Activated CD4-positive, alpha-beta T cell treated with anti-CD3 and anti-CD28 coated beads, Interleukin-2, amount 50 U/mL, for 4 hours (primary cell): ENCODE measurements around the gene CECR2.
"Not testable (repeated sequence)": the region's sequence is repeated elsewhere in the genome, so short reads cannot be mapped to it uniquely, and the experiment has no call there.

Experiments
- DNase-seq, 2 experiments: peaks; one replicate each; pipeline ENCODE4 v3.0.0-alpha.2; 2020

CECR2 gene

DNA sequence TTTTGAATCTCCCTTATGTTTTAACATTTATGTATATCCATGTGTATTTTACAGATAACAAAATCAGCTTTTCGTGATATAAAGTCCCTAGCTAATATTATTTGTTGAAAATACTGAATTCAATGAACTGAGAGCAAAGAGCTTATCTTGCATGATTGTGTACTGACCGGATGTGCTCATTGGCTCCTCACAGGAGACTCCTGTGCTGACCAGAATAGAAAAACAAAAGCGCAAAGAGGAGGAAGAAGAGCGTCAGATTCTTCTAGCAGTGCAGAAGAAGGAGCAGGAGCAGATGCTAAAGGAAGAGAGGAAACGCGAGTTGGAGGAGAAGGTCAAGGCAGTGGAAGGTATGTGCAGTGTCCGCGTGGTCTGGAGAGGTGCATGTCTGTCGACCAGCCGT, 154.7 kb downstream of the CECR2 start:
- no peak for DNase-seq

DNA sequence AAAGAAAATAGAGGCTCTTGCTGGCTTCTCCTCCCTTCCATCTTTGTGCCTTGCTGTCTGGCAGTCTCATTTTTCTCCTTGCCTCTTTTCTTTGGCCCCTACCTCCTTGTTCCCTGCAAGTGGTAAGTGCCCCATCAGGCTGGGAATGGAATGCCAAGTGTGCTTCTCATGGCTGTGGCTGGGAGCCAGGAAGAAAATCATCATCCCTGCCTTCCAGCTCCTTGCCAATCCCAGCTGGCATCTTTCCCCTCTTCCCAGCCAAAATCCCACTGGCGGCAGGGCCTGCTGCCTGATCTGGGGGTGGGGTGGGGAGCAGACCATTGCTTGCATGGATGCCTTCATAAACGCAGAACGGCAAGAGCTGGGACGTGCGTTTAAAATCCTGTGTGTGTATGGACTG, 167.0 kb downstream of the CECR2 start:
- DNase-seq: no peak

DNA sequence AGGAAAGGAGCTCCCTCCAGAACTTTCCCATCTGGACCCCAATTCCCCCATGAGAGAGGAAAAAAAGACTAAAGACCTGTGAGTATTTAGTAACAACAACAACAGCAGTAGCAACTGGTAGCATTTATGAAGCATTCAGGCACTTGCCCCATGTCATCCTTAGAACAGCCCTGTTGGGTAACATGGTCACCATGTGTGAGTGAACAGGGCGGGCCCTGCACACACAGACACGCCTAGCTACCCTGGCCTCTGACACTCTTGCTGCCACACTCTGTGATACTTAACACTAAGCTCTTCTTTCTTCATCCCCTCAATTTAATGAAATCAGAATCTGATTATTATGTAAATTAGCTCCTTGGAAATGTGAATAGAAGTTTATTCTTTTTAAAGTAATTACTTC, 167.9 kb downstream of the CECR2 start:
- no peak for DNase-seq

DNA sequence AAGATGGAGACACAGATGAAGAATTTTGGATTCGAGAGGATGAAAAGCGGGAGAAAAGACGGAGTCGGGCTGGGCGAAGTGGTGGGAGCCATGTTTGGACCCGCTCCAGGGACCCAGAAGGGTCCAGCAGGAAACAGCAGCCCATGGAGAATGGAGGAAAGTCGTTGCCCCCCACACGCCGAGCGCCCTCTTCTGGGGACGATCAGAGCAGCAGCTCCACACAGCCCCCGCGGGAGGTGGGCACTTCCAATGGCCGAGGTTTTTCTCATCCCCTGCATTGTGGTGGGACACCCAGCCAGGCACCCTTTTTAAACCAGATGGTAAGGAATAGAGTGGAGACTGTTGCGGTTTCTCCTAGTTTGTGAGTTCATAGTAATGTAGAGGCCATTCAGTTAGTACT, 171.2 kb downstream of the CECR2 start:
- no peak for DNase-seq

DNA sequence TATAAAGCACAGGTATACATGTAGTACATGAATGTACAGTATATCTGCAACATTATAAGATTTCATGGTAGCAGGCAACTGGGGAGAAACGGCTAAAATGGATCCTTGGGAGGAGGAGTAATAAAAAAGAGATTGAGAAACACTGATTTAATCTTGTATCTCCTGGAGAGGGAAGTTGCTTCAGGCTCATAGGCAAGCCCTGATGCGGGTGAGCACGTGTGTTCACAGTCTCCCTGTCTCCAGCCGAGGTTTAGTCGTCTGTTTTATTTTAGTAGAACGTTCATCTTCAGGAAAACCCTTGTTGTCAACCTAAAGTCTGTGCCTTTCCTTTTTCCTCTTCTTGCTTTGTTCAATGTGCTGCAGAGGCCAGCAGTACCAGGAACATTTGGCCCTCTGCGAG, 172.2 kb downstream of the CECR2 start:
- no peak for DNase-seq

DNA sequence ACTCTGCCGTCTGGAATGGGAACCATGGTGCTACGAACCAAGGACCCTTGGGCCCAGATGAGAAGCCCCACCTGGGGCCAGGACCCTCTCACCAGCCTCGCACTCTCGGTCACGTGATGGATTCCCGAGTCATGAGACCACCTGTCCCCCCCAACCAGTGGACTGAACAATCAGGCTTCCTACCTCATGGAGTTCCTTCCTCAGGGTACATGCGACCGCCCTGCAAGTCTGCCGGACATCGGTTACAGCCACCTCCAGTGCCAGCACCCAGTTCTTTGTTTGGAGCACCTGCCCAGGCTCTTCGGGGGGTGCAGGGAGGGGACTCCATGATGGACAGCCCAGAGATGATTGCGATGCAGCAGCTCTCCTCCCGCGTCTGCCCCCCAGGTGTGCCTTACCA, 173.2 kb downstream of the CECR2 start:
- DNase-seq: no peak

DNA sequence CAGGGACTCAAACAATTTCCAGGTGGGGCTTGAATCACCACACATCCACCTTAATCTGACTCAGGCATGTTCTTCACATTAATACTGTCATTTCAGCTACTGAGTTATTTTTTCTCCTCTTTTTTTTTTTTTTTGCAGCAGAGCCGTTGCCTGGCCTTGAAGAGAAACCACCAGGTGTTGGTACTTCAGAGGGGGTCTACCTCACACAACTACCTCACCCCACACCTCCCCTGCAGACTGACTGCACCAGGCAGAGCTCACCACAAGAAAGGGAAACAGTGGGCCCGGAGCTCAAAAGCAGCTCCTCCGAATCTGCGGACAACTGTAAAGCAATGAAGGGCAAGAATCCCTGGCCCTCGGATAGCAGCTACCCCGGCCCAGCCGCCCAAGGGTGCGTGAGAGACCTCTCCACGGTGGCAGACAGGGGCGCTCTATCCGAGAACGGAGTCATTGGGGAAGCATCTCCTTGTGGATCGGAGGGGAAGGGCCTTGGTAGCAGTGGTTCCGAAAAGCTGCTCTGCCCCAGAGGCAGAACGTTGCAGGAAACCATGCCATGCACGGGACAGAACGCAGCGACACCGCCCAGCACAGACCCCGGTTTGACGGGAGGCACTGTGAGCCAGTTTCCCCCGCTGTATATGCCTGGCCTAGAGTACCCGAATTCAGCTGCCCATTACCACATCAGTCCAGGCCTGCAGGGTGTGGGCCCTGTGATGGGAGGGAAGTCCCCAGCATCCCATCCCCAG, 178.9 kb downstream of the CECR2 start:
- no peak for DNase-seq

DNA sequence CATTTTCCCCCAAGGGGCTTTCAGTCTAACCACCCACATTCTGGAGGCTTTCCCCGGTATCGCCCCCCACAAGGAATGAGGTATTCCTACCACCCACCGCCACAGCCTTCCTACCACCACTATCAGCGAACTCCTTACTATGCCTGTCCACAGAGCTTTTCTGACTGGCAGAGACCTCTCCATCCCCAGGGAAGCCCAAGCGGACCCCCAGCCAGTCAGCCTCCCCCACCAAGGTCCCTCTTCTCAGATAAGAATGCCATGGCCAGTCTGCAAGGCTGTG, 179.4 kb downstream of the CECR2 start:
- DNase-seq: no peak

DNA sequence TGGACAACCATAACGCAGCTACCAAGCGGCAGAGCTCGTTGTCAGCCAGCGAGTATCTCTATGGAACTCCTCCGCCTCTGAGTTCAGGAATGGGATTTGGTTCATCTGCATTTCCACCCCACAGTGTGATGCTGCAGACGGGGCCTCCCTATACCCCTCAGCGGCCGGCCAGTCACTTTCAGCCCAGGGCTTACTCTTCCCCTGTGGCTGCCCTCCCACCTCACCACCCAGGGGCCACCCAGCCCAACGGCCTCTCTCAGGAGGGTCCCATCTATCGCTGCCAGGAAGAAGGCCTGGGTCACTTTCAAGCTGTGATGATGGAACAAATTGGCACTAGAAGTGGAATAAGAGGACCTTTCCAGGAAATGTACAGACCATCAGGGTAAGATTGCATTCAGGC, 179.9 kb downstream of the CECR2 start:
- no peak for DNase-seq

DNA sequence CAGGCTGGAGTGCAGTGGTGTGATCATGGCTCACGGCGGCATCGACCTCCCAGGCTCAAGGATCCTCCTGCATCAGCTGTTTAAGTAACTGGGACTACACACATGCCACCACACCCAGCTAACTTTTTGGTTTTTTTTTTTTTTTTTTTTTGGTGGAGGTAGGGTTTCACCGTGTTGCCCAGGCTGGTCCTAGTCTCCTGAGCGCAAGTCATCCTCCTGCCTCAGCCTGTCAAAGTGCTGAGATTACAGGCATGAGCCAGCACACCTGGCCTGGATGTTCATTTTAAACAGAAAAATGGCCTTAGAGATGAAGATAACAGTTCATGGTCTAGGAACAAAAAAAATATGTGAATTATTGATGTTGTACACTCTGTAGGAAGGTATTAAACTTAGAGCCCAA, 180.4 kb downstream of the CECR2 start:
- DNase-seq: no peak

DNA sequence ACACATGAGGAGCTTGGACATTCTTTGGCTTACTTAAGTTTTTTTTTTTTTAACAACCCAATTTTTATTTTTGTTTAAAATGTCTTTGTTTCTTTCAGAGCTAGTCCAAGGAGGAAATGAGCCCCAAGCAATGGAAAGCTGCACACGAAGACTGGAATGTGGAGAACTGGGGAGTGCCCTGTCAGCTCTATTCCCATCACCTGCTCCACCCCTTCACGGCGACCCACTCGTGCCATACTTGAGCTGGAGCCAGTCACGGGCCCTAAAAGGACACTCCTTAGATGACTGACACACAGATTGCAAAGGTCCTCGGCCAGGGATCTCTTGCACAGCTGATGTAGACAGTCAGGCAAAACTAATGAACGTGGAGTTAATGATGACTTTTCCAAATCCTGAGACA, 183.5 kb downstream of the CECR2 start:
- DNase-seq: no peak

DNA sequence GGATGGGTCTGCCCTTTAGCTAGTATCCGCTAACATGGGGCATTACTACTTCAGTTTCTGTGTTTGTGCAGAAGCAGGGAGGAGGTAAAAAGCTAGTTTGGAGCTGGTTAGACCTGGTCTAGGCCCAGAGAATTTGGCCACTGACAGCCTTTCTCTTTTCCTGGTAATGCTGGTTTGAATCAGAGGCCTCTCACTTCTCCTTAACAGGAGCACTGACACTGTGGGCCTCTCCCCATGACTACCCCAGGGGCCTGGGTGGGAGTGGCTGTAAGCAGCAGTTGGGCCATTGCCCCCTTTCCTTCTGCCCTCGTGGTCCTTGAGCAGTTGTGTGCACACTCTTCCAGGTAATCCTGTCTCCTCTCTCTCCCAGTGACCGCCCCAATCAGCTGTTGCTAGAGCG, 185.6 kb downstream of the CECR2 start:
- DNase-seq: no peak

DNA sequence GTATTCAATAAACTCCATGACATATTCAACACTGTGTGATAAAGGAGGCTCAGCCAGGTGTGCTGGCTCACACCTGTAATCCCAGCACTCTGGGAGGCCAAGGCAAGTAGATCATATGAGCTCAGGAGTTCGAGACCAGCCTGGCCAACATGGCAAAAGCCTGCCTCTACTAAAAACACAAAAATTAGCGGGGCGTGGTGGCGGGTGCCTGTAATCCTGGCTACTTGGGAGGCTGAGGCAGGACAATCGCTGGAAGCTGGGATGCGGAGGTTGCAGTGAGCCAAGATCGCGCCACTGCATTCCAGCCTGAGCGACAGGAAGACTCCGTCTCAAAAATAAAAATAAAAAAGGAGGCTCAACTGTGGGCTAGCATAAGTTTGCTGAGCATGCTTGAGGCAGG, 189.9 kb downstream of the CECR2 start:
- no peak for DNase-seq

DNA sequence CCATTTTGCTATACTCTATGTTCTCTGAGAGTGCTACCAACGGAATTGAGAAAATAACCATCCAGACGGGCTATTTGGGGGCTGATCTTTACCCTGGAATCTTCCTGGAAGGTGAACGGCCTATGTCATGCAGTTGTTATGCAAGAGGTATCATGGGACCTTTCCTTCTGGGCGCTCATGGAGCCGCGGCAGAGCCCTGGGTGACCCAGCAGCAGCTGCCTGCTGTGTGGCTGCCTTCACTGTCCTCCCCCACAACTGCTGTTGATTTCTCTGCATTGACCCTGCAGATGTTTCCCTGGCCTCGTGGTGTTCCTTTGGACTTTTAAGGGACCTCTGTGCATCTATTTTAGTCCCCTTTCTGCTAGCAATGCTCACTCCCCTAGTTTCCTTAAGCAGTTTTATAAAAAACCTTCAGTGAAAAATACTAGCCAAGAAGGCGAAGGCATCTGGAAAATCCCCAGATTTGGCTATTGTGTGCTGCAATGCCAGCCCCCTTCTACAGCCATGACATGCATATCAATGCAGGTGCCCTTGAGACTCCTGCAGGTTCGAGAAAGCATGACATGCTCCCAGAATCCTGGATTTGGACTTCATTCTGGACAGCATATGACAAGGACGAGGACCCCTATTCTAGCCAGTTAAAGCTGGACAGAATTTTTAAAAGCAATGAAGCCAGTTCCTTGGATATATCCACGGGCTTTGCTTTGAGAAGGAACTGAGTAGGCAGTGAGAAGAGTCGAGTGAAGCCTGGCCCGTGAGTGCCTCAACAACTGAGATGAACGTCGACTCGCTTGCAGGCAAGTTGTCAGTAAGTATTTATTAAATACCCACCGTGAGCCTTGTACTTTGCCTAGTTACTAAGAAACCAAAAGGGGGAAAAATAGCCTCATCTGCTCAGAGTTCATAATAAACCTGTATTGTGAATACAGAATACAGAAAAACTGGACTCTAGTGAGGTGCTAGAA, 193.9 kb downstream of the CECR2 start, which contains the start of gene SLC25A18:
Gene SLC25A18, plus strand, starts transcription at position 593 of the 965 bp plus-strand sequence. CDS start 16,447 bp downstream, outside the sequence.
- no peak for DNase-seq

DNA sequence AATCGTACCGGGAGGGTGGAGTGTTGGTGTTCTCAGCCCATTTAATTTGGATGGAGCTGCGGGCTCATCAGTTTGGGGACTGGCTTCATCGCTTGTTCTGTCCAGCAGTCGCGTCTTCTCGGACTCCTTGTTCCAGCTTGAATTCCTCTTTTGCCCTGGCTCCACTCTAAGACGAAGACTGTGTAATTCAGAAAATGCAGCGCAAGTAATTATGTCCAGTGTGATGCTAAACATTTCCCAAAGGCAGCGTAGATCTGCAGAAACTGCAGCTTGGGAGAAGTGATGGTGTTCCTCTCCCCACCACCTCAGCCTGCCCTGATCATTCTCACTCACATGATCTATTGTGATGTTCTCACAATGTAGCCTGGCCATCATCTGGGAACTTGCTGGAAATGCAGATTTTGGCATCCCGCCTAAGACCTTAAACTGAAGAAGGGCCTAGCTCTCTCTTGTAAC, 194.7 kb downstream of the CECR2 start:
- no peak for DNase-seq

DNA sequence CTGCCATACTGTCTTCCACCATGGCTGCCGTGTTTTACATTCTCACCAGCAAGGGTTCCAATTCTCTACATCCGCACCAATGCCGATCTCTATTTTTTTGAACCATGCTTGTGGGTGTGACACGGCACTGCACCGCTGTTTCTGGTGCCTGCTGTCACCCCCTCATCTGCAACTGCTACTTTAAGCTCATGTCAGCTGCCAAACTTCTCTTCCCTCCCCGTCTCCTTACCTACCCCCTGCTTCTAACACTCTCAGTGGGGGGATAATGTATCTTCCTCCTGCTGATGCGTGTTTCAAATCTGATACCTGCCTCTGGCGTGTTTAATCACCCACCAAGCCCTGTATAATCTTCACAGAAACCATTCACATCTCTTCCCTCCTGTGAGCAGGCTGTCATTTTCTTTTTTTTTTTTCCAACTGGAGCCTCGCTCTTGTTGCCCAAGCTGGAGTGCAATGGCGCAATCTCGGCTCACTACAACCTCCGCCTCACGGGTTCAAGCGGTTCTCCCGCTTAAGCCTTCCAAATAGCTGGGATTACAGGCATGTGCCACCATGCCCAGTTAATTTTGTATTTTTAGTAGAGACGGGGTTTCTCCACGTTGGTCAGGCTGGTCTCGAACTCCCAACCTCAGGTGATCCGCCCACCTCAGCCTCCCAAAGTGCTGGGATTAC, 196.9 kb downstream of the CECR2 start:
- not testable (repeated sequence) for DNase-seq

DNA sequence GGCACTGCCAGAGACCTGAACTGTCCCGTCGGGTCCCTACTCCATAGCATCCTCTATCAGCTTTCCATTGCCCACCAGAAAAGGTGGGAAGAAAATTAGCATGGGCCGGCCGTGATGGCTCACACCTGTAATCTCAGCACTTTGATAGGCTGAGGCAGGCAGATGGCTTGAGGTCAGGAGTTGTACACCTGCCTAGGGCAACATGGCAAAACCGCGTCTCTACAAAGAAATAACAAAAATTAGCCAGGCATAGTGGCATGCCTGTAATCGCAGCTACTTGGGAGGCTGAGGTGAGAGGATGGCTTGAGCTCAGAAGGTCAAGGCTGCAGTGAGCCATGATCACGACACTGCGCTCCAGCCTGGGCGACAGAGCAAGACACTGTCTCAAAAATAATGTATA, 197.5 kb downstream of the CECR2 start:
- DNase-seq: no peak

DNA sequence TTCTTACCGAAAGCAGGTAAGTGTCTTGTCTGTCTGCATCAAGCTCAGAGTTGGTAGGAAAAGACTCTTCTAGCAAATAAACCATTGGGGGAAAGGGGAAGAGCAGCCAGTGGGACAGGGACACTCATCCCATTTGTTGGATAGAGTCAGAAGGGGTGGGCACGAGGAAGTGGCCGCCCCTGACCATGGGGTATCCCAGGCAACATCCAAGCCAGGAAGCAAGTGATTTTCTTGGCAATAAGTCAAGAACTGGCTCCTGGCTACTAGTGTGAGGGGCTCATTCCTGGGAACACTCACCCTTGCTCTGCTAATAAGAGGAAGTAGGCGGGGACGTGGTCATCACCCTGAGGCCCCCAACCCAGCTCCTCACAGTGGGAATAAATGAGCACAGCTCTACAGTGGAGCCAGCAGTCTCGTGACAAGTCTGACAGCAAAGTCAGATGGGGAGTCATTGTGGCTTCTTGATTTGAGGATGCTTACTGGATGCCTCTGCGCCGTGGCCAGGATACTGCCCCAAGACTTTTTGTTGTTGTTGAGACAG, 200.8 kb downstream of the CECR2 start:
- DNase-seq: no peak

DNA sequence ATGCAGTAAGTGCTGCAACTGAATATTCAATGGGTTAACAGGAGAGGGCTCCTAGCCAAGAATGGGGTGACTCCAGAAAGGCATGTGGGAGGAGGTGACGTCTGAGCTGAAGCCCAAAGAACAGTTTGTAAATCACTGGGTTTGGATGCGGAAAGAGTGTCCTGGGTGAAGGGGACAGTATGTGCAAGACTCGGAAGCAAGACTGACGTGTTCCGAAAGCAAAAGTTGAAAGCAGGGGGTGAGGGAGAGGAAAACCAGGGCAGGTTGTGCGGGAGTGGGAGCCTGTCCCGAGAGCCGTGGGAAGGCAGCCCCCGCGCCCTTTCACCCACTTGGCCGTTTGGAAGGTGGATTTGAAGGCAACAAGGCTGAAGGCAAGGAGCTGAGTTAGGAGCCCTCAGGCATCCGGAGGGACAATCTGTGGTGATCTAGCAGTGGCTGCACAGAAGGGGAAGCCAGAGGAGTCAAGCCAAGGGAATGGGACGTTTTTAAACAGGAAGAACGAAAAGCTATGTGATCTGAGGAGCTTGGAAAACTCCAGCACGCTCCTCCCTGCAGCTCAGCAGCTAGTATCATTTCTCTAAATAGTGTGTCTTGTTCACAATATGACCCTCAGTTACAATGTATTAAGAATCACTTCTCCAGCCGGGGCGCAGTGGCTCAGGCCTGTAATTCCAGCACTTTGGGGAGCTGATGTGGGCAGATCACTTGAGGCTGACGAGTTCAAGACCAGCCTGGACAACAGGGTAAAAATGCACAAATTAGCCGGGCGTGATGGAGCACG, 201.8 kb downstream of the CECR2 start:
- DNase-seq: no peak

DNA sequence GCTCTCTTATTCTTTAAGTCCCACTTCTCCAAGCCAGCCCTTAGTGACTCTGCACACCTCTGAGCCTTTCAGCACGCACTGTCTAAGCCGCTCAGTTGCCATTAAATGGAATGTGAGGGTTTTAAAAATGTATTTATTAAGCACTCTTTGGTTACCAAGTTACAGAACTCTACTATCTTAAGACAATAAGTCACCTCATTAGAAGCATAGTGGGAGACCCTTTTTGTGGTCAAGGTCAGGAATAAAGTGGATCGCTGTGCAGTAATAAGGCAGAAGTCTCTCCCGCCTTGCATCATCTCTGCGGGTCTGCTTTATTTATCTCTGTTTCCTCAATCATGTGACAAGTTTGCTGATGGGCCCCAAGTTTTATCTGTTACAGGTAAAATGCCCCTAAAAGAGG, 205.9 kb downstream of the CECR2 start:
- DNase-seq: no peak

DNA sequence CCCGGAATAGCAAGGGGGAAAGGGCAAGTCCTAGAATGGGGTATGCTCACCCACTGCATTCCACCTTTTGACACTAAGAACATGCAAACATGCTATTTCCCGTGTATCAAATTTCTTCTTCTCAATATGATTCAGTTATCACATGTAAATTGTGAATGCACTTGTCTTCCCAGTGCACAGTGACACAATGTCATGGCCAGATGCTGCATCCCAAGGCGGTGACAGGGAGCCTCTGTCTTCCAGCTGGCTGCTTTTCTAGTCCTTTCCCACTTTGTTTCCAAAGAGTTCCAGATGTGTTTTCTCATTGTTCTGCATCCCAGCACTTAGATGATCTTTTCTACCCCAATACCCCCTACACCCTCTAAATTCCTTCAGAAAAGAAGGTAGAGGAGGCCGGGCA, 206.4 kb downstream of the CECR2 start:
- no peak for DNase-seq

DNA sequence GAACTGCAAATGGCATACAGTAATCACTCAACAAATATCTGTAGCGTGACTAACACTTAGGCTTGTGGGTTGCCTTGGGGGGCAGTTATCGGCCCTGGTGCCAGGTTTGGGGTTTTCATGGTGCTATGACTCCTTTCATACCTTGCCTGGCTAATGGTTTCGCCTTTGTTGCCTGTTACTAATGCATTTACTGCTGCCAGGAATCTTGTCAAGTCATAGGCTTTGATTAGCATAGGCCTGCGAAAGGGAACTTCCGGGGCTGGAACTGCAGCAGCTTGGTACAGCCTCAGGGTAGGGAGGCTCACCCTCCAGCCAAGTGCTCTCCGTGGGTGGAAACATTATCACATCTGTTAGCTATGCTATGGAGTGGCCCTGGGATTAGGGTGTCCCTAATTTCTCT, 207.2 kb downstream of the CECR2 start:
- DNase-seq: no peak
